Panc1 (cell line): ENCODE data around the gene TREM2.

Source experiments
- CTCF ChIP-seq: fragments of 450-650 bp; IDR thresholded peaks from 2 replicates; pipeline ENCODE4 v1.5.1; 2017; ENCODE audit warnings: mild to moderate bottlenecking
- POLR2AphosphoS5 ChIP-seq: IDR thresholded peaks from 2 replicates; pipeline ENCODE4 v1.6.1; 2012; ENCODE audit warnings: mild to moderate bottlenecking, low read depth, low read length, moderate library complexity
- TCF7L2 ChIP-seq: IDR thresholded peaks from 2 replicates; pipeline ENCODE4 v1.6.1; 2011; ENCODE audit warnings: mild to moderate bottlenecking, low read depth, low read length, inconsistent platforms
- TF ChIP-seq, protein P1 (sequence below), 2 experiments: IDR thresholded peaks; 2 replicates each; pipeline ENCODE4 v1.6.1; 2011 to 2012; ENCODE audit warnings: low read depth in 2 of 2, control low read depth in 1 of 2, low read length in 1 of 2, mild to moderate bottlenecking in 1 of 2, moderate library complexity in 1 of 2; ENCODE audit not compliant: insufficient read depth in 1 of 2

DNA sequence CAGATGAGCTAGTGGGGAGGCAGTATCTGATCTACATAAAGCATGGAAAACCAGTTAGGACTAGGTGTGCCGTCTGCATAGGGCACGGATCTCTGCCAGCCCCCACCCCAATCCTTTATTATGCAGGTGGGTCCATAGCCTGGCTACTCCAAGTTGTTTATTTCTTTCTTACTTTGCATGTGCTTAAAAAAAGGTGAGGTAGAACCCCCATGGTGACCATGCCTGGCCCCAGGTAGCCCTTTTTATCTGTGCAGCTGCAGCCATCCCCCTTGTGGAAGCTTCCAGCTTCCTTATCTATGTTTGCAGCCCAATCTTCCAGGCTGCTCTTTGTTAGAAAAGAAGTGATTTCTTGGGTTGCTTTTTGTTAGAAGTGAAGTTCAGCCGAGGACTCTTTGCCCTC, 9.0 kb upstream of the TREM2 start:
- TF ChIP-seq CTCF (no peak), TCF7L2 (no peak), POLR2AphosphoS5 (no peak)
- TF ChIP-seq, protein P1, sequence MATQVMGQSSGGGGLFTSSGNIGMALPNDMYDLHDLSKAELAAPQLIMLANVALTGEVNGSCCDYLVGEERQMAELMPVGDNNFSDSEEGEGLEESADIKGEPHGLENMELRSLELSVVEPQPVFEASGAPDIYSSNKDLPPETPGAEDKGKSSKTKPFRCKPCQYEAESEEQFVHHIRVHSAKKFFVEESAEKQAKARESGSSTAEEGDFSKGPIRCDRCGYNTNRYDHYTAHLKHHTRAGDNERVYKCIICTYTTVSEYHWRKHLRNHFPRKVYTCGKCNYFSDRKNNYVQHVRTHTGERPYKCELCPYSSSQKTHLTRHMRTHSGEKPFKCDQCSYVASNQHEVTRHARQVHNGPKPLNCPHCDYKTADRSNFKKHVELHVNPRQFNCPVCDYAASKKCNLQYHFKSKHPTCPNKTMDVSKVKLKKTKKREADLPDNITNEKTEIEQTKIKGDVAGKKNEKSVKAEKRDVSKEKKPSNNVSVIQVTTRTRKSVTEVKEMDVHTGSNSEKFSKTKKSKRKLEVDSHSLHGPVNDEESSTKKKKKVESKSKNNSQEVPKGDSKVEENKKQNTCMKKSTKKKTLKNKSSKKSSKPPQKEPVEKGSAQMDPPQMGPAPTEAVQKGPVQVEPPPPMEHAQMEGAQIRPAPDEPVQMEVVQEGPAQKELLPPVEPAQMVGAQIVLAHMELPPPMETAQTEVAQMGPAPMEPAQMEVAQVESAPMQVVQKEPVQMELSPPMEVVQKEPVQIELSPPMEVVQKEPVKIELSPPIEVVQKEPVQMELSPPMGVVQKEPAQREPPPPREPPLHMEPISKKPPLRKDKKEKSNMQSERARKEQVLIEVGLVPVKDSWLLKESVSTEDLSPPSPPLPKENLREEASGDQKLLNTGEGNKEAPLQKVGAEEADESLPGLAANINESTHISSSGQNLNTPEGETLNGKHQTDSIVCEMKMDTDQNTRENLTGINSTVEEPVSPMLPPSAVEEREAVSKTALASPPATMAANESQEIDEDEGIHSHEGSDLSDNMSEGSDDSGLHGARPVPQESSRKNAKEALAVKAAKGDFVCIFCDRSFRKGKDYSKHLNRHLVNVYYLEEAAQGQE (IDR thresholded peaks at IDR 0.05; ENCODE audit: insufficient read depth in 1 of 2, low read depth in 2 of 2, low read length in 1 of 2), result no peak
